Vagina (tissue), 2 donors: ENCODE data around the gene ARPP19. TPM values are rescaled to one million over a fixed set of nuclear protein-coding genes. Genes with fewer than 3 reads are reported as not detected.

Experiments
- DNase-seq, 2 donors: peaks; one replicate each; pipeline ENCODE4 v3.0.0-alpha.2; 2017; ENCODE audit errors: extremely low spot score in 2 of 2
- H3K27ac ChIP-seq: fragments of 200-600 bp; sonication (generic); one replicate; pipeline ENCODE4 v1.5.1; 2019
- H3K27me3 ChIP-seq: fragments of 200-600 bp; sonication (generic); one replicate; pipeline ENCODE4 v1.5.1; 2019
- H3K36me3 ChIP-seq, 2 donors: fragments of 200-600 bp; sonication (generic); one replicate each; pipeline ENCODE4 v1.5.1; 2017 to 2019
- H3K4me1 ChIP-seq: fragments of 200-600 bp; sonication (generic); one replicate; pipeline ENCODE4 v1.5.1; 2019
- H3K4me3 ChIP-seq, 2 donors: fragments of 200-600 bp; sonication (generic); 1 replicate in 1 of 2; 2 replicates in 1 of 2; pipeline ENCODE4 v1.5.1; 2016 to 2019
- H3K9me3 ChIP-seq: fragments of 200-600 bp; sonication (generic); one replicate; pipeline ENCODE4 v1.5.1; 2019
- POLR2A ChIP-seq, 2 donors: fragments of 450-650 bp; IDR thresholded peaks; one replicate each; pipeline ENCODE4 v1.6.1; 2017; ENCODE audit warnings: antibody characterized with exemption in 2 of 2, mild to moderate bottlenecking in 2 of 2, moderate library complexity in 2 of 2
- POLR2AphosphoS5 ChIP-seq, 2 donors: sonication (generic); formaldehyde crosslinking; IDR thresholded peaks; one replicate each; pipeline ENCODE4 v1.9.0; 2017; ENCODE audit warnings: antibody characterized with exemption in 2 of 2, mild to moderate bottlenecking in 2 of 2, low read depth in 1 of 2; ENCODE audit not compliant: insufficient read depth in 1 of 2
- intact Hi-C: fragments of 100-400 bp; cut with DNase I; formaldehyde crosslinking; loops from one replicate; pipeline ENCODE4 v1.15.1; 2023
- total RNA-seq: library from RNA; depleted of rRNA; stranded (reverse); fragments of >200 nt; gene quantifications from one replicate; pipeline ENCODE4 v1.2.3, GENCODE V29; 2016
- TF ChIP-seq, protein P1 (sequence below), 3 experiments: fragments of 450-650 bp in 2 of 3; fragments of 200-600 bp in 1 of 3; sonication (generic) in 1 of 3; IDR thresholded peaks; one replicate each; pipeline ENCODE4 v1.5.1; 2017 to 2019; ENCODE audit warnings: antibody characterized with exemption in 3 of 3, mild to moderate bottlenecking in 2 of 3, moderate library complexity in 2 of 3

ARPP19 gene
- total RNA-seq, 1 donor from 2014 or later = 62.9 TPM

GRCh38 chr15:52511084-52511483 is 57.7 kb downstream of the ARPP19 start:
- H3K4me1 ChIP-seq = peaks cover 57% of the 10 kb centered on the region

DNA sequence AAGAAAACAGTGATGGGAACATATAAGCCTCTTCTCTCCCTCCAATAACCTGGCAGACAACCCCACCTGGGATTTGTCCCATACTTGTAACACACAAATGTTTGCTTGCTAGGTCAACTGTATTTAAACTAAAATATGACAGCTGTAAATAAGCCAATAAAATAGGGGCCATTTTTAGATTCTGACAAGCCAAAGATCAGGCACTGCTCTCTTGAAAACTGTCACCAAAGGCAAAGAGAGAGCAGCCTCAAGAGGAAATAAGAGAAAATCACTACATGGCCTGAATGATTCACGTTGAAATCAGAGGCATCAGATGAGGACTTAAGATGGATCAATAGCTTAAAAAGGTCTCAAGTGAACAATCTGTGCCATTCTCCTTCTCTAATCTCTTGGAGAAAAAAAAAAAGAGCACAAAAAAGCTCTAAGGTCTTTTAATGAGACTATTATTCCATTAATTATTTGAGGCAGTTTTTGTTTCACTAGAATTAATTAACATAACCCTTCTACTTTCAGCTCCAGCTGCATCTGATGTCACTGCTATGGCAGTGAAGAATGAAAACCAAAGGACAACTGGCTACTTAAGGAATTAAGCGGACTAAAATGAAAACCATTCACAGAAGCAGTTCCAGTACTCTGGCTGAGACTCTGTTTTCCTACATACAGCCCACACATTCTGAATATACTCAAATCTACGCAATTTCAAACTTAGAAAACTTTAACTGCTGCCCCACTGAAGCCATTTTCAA is 59.2 kb downstream of the ARPP19 start:
- TF ChIP-seq POLR2AphosphoS5 (IDR thresholded peaks at IDR 0.05; ENCODE audit: insufficient read depth in 1 of 2, low read depth in 1 of 2) = no peak
- TF ChIP-seq, protein P1, sequence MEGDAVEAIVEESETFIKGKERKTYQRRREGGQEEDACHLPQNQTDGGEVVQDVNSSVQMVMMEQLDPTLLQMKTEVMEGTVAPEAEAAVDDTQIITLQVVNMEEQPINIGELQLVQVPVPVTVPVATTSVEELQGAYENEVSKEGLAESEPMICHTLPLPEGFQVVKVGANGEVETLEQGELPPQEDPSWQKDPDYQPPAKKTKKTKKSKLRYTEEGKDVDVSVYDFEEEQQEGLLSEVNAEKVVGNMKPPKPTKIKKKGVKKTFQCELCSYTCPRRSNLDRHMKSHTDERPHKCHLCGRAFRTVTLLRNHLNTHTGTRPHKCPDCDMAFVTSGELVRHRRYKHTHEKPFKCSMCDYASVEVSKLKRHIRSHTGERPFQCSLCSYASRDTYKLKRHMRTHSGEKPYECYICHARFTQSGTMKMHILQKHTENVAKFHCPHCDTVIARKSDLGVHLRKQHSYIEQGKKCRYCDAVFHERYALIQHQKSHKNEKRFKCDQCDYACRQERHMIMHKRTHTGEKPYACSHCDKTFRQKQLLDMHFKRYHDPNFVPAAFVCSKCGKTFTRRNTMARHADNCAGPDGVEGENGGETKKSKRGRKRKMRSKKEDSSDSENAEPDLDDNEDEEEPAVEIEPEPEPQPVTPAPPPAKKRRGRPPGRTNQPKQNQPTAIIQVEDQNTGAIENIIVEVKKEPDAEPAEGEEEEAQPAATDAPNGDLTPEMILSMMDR (IDR thresholded peaks at IDR 0.05) = no peak
- TF ChIP-seq POLR2A (IDR thresholded peaks at IDR 0.05) = no peak
- Histone ChIP-seq H3K27me3 (no peaks in the 10 kb centered on the region), H3K4me3 (no peak overlapping the region), H3K27ac (no peak overlapping the region), H3K36me3 (no peaks in the 10 kb centered on the region), H3K4me1 (peaks cover 47% of the 10 kb centered on the region), H3K9me3 (no peaks in the 10 kb centered on the region)
- intact Hi-C loops = no loop called here
- DNase-seq = no peak

More at GRCh38 chr15:52511084-52511483, 57.7 kb downstream of the ARPP19 start:
- no peak overlapping the region for H3K27ac ChIP-seq
- TF ChIP-seq POLR2AphosphoS5 (IDR thresholded peaks at IDR 0.05; ENCODE audit: insufficient read depth in 1 of 2, low read depth in 1 of 2) (no peak), POLR2A (IDR thresholded peaks at IDR 0.05) (no peak)
- TF ChIP-seq, protein P1 (IDR thresholded peaks at IDR 0.05) = no peak
- H3K36me3 ChIP-seq = no peaks in the 10 kb centered on the region
- intact Hi-C loops = no loop called here
- H3K4me3 ChIP-seq = no peak overlapping the region
- no peak for DNase-seq
- H3K27me3 ChIP-seq = no peaks in the 10 kb centered on the region
- H3K9me3 ChIP-seq = no peaks in the 10 kb centered on the region

DNA sequence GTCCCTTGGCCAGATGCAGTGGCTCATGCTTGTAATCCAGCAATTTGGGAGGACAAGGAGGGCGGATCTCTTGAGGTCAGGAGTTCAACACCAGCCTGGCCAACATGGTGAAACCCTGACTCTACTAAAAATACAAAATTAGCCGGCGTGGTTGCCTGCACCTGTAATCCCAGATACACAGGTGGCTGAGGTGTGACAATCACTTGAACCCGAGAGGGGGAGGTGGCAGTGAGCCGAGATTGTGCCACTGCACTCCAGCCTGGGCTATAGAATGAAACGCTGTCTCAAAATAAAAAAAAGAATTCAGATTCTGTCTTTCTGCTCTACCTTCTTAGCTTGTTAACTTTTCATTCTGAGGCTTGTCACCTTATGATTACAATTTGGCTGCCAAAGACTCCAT is 62.3 kb downstream of the ARPP19 start:
- Histone ChIP-seq H3K9me3 (no peaks in the 10 kb centered on the region), H3K4me3 (no peak overlapping the region), H3K27ac (no peak overlapping the region), H3K27me3 (no peaks in the 10 kb centered on the region), H3K36me3 (no peaks in the 10 kb centered on the region), H3K4me1 (peaks cover 38% of the 10 kb centered on the region)
- TF ChIP-seq, protein P1 (IDR thresholded peaks at IDR 0.05) = no peak
- TF ChIP-seq POLR2AphosphoS5 (IDR thresholded peaks at IDR 0.05; ENCODE audit: insufficient read depth in 1 of 2, low read depth in 1 of 2) (no peak), POLR2A (IDR thresholded peaks at IDR 0.05) (no peak)
- no peak for DNase-seq
- intact Hi-C loops = no loop called here

GRCh38 chr15:52505151-52505550 is 63.7 kb downstream of the ARPP19 start:
- peak in 1 of 2 donors; percentile 33 for TF ChIP-seq POLR2AphosphoS5 (IDR thresholded peaks at IDR 0.05; ENCODE audit: insufficient read depth in 1 of 2, low read depth in 1 of 2)
- TF ChIP-seq, protein P1 (IDR thresholded peaks at IDR 0.05) = no peak
- Histone ChIP-seq H3K27me3 (no peaks in the 10 kb centered on the region), H3K4me3 (no peak overlapping the region)

DNA sequence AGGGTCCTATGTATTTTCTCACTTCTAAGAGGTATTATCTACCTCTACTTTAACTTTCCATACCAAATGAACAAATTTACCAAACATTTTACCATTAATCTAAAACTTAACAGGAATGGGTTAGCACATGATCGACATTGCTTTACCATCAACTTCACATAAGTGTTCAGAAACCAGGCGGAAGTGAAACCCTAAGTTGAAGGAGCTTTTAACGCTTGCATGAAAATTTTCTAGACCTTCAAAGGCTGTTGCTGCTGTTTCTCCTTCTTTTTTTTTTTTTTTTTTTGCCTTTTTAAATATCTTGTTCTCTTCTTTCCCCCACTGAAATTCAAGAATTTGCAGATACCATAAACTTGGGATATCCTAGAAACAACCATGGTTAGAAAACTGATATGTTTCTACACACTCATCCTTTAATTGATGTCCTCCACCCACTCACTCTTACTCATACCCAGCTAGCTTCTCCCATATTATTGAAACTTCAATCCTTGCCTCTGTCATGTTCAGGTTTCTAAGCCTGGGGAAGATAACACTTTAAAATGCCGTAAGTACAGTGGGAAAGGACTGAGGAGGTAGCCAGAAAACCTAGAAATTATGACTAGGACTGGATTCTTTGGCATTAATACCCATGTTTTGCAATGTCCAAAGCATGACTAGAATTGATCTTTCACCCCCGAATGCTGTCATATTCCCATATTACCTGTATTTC is 64.9 kb downstream of the ARPP19 start:
- Histone ChIP-seq H3K36me3 (no peaks in the 10 kb centered on the region), H3K4me3 (no peak overlapping the region), H3K4me1 (peaks cover 12% of the 10 kb centered on the region), H3K9me3 (no peaks in the 10 kb centered on the region), H3K27ac (no peak overlapping the region), H3K27me3 (no peaks in the 10 kb centered on the region)
- intact Hi-C loops = no loop called here
- no peak for DNase-seq
- TF ChIP-seq POLR2A (IDR thresholded peaks at IDR 0.05) = no peak

More at GRCh38 chr15:52505151-52505550, 63.7 kb downstream of the ARPP19 start:
- H3K4me1 ChIP-seq = peaks cover 24% of the 10 kb centered on the region
- no peak for DNase-seq
- no peak overlapping the region for H3K27ac ChIP-seq
- H3K9me3 ChIP-seq = no peaks in the 10 kb centered on the region
- H3K36me3 ChIP-seq = no peaks in the 10 kb centered on the region
- intact Hi-C loops = no loop called here
